ENCODE measurements around the gene SMIM21.

SMIM21 gene

DNA sequence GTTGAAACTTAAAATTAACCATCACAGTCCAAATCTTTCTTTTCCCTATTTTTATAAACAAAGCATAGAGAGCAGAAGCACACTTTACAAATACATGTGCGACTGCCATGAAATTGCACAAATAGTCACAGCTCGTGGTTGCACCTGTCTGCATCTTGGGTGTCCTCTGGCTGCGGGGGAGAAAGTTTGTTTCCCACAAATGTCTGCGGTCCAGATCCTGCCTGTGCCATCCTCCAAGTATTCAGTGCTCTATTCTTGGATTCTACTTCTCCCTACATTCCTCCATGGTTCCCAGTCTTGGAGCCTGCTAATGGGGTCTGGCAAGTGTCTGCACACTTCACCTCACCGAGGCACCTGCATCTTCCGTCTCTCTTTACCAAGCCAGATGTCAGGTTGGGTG lies 52.2 kb downstream of the SMIM21 start:
- no peak for DNase-seq

DNA sequence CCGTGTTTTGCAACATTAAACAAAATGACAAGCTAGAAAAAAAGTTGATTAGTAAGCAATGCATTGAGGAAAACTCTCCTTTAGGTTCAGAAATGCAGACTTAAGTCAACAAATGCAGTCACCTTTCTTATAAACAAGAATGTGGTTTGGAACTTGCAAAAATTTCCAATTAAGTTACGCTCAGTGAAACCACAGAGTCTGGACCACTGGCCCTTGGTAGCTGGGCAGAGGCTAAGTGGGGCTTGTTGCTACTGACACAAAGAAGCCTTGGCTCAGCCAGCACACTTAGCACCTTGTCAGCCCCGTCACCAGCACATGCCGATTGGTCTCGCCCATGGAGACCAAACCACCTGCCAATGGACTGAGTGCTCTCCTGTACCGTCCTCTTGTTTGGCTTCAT lies 53.0 kb downstream of the SMIM21 start:
- DNase-seq: no peak

DNA sequence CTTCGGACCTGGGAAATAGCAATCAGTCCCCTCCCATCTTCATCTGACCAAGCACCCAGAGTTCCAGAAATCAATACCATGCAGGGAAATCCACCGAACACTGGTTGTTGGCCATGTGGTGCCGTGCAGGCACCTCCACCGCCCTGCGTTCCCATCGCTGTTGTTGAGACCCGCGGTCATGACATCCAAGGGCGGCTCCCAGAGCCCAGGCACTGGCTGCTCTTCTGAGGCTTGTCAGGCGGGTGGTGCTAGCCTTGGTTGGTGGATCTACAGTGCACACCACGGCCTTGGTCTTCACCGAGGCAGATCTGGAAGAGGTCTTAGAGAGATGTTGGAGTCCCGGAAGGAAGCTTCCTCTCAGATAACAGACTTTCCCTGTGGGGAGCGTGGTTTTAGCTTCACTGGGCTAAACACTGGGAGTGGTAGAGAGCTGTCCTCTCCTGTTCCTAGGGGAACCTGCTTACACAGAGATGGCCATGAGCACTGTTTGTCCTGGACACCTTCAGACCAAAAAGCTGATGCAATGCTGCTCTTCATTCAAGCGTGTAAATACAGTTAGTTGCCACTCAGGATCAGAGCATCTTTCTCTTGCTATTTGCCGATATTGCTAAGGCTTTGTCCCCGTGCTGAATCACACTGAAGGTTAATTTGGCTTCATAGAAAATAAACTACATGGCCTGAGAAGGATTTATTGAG lies 58.3 kb downstream of the SMIM21 start:
- no peak for DNase-seq

DNA sequence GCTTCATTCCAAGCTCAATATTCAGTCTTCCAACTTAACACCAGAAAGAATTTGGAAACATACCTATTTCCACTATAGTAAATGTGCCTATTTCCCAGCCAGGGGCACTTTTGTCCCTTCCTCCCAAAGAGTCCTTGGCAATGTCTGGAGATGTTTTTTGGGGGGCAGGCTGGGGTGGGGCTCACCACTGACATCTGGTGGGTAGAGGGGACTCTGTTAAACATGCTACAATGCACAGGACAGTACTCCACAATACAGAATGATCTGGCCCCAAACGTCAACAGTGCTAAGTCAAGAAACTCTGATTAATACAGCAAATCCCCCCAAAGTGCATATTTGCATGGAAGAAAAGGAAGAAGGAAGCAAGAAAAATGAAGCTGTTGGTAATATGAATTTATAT lies 61.7 kb downstream of the SMIM21 start:
- no peak for DNase-seq

DNA sequence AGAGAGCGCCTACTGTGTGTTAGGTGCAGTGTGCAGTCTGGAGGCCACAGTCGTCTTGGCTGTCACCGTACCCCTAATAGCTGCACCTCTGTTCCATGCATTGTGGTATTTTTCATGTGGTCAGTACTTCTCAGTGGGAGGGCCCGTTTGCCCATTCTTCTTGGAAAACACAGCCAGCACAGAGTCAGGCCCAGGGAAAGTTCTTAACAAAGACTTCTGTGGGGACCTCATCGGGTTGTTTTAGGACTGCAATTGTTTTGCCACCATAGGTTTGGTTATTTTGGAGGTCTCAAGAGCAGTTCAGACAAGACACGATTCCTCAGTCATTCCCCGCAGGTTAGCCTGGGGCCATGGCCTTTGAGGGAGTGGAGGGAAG lies 62.3 kb downstream of the SMIM21 start:
- DNase-seq: no peak

DNA sequence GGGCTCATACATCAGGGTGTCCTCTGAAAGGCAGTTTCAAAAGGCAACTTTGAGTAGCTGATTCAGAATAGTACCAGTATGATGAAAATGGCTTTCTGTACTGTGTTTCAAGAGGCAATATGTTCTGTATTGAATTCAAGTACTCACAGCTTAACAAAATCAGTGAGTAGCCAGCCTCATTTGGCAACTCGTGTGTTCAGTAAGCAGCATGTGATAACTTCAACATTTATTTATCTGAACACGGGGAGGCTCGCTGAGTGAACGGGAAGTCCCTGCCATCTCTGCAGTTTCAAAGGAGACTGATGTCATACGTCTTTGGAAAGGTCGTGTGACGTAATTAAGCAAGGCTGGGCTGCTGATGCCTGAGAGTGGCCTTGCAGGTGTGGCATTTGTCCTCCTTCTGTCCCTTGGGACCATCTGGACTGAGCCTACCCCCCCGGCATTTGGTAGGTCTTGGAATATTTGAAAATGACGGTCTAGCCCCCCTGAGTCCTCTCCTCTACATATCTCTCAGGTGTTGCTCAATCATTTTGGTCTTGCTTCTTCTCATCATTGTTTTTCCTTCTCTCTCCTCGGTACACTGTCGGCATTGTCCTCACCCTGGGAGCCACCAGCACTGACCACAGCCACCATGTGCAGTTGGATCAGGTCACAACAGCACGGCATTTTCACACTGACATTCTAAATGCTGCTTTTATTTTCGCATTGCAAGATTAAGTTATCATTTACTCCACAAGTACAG lies 62.8 kb downstream of the SMIM21 start:
- peak; percentile 40 for DNase-seq

DNA sequence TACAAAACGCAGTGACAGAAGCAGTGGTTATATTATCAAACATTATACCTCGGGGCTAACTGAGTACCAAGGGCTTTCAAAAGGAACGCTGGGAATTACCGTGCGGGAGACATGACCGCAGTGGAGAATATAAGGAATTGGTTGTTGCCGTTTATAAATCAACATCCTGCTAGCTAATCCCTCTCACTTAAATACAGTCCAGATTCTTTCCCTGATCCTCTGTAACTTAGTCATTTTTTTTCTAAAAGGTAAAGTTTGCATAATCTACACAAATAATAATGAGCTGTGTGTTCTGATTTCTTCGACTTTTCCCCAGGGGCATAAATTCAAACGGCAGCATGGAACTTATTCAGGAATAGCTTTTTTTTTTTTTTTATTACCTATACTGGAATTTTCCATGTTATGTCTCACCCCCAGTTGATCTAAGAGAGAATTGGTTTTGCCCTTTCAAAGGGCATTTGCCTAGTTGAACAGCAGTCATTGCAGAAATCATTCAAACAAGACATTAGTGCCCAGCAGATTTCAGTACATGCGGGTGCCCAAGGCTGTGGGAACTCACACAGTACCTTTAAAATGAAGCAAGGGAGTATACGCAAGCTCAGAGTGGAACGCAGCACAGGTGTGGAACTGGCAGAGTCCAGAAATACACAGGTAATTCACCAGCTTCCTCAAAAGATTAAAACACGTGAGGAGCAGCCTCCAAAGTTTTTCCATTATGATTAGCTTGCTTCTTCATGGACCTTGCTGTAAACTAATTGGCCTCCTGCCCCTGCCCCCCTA lies 63.9 kb downstream of the SMIM21 start:
- DNase-seq: no peak

DNA sequence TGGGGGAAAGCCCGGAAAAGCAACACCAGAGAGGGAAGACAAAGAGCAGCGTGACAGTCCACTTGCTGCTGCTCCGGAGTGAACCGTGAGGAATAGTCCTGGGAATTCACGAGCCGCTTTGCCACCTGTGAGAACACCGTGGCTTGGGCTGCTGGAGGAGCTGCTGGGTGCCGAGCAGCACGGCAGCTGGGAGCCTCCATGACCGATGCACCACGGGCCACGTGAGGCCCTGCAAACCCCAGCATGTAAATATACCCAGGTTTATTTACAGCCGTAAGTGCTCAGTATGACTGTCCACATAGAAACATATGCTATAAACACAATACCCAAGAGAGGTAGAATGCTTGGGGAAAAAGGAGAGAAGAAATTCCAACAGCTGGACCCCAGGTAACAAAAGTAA lies 65.1 kb downstream of the SMIM21 start:
- no peak for DNase-seq

DNA sequence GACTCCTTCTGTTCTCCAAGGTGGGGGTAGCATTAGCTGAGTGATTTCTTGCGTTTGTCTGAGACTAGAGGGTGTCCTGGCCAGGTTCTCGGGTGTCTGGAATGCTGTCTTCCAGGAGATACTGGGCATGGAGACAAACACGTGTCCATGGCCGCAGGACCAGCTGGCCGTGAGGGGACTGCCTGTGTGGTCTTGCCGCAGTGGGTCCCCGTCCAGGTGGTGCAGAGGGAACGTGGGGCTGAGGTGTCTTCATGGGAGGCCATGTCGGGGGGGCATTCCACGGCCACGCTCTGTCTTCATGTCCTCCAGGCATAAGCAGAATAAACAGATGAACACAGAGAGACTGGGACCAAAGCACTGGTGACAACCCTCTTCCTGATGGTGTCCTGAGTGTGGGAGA lies 66.6 kb downstream of the SMIM21 start:
- DNase-seq: no peak

DNA sequence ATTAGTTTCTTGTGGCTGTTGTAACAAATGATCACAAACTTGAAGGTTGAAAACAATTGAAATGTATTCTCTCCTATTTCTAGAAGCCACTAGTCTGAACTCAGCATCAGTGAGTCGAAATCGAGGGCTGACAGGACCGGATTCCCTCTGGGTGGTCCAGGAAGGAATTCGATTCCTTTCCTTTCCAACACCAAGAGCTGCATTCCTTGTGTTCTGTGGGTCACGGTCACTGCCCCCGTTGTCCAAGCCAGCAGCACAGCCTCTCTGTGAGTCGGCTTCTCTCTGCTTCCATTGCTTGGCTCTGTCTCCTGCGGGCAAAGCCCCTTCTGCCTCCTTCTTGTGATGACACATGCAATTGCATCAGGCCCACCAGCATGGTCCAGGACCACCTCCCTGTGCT lies 67.3 kb downstream of the SMIM21 start:
- DNase-seq: no peak

Data from NCI-H1092 treated with DMSO at 0.1 percent for 48 hours (cell line).